GM23338 (cell line): Measurements from ENCODE around the gene CCDC169.

Experiments used
- CREB1 ChIP-seq: fragments of 250-450 bp; sonication (Bioruptor Pico); IDR thresholded peaks from 2 replicates; pipeline ENCODE4 v1.5.0; 2020; ENCODE audit warnings: low read depth, mild to moderate bottlenecking, moderate library complexity
- ETS1 ChIP-seq: IDR thresholded peaks from 2 replicates; pipeline ENCODE4 v1.6.1; 2016; ENCODE audit warnings: antibody characterized with exemption
- EZH2 ChIP-seq: fragments of 200-600 bp; sonication (generic); IDR thresholded peaks from one replicate; pipeline ENCODE4 v1.8.0; 2017; ENCODE audit warnings: antibody characterized with exemption, mild to moderate bottlenecking, low read depth; ENCODE audit not compliant: unreplicated experiment
- EZH2phosphoT487 ChIP-seq: fragments of 200-600 bp; sonication (generic); IDR thresholded peaks from one replicate; pipeline ENCODE4 v1.8.1; 2018; ENCODE audit warnings: antibody characterized with exemption; ENCODE audit not compliant: unreplicated experiment
- JUNB ChIP-seq: IDR thresholded peaks from one replicate; pipeline ENCODE4 v1.6.1; 2016; ENCODE audit warnings: antibody characterized with exemption; ENCODE audit not compliant: unreplicated experiment
- POLR2AphosphoS5 ChIP-seq: IDR thresholded peaks from 2 replicates; pipeline ENCODE4 v1.6.1; 2016; ENCODE audit warnings: antibody characterized with exemption, low read depth
- REST ChIP-seq: IDR thresholded peaks from one replicate; pipeline ENCODE4 v1.6.1; 2018; ENCODE audit warnings: antibody characterized with exemption; ENCODE audit not compliant: unreplicated experiment
- ZNF114 ChIP-seq: fragments of 250-450 bp; sonication (Bioruptor Pico); IDR thresholded peaks from 2 replicates; pipeline ENCODE4 v1.5.0; 2020; ENCODE audit warnings: mild to moderate bottlenecking, moderate library complexity
- ZNF331 ChIP-seq: fragments of 250-450 bp; sonication (Bioruptor Pico); IDR thresholded peaks from 2 replicates; pipeline ENCODE4 v1.5.0; 2020; ENCODE audit warnings: low read depth, mild to moderate bottlenecking, moderate library complexity
- TF ChIP-seq, protein P1 (sequence below), 2 experiments: fragments of 200-600 bp in 1 of 2; sonication (generic) in 1 of 2; conservative IDR thresholded peaks; 2 replicates each; pipeline versions ENCODE4 v1.5.1 to v1.6.1; 2016 to 2017; ENCODE audit warnings: antibody characterized with exemption in 2 of 2, low read depth in 2 of 2, mild to moderate bottlenecking in 2 of 2, moderate library complexity in 1 of 2
- TF ChIP-seq, protein P2 (sequence below): fragments of 250-450 bp; sonication (Bioruptor Pico); IDR thresholded peaks from 2 replicates; pipeline ENCODE4 v1.5.0; 2020; ENCODE audit warnings: mild to moderate bottlenecking, moderate library complexity

DNA sequence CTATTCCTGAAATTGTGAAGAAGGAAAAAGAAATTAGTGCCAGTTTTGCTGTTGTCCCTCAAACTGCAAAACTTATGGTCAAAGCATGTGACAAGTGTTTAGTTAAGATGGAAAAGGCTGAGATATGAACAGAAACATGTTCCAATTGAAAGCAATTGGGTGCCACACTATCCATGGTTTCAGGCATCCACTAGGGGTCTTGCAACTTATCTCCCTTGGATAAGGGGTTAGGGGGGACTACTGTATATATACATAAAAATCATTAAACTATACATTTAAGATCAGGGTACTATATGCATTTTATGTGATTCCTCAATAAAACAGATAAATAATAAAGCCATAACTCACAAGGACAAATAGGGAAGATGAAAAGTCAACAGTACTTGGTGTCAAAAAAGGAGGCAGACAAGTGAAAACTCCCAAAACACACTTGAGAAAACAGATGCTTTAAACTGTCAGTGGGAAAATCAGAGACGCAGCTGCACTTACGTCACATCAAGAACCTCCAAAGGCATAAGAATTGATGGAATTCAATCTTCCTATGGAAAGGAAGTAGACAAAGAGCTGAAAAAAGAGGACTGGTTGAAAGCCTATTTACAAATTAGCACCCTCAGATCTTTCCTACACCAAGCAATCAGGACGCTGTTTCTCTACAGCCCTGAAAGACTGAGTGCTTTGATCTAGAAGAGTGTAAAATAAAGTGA, 40.5 kb upstream of the CCDC169 start:
- TF ChIP-seq CREB1 (CRISPR knock-in tag) = no peak
- no peak for TF ChIP-seq POLR2AphosphoS5
- TF ChIP-seq EZH2 = no peak
- TF ChIP-seq, protein P1, sequence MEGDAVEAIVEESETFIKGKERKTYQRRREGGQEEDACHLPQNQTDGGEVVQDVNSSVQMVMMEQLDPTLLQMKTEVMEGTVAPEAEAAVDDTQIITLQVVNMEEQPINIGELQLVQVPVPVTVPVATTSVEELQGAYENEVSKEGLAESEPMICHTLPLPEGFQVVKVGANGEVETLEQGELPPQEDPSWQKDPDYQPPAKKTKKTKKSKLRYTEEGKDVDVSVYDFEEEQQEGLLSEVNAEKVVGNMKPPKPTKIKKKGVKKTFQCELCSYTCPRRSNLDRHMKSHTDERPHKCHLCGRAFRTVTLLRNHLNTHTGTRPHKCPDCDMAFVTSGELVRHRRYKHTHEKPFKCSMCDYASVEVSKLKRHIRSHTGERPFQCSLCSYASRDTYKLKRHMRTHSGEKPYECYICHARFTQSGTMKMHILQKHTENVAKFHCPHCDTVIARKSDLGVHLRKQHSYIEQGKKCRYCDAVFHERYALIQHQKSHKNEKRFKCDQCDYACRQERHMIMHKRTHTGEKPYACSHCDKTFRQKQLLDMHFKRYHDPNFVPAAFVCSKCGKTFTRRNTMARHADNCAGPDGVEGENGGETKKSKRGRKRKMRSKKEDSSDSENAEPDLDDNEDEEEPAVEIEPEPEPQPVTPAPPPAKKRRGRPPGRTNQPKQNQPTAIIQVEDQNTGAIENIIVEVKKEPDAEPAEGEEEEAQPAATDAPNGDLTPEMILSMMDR (conservative IDR thresholded peaks at IDR 0.05; ENCODE audit: low read depth in 2 of 2) = peak; percentile 18 to 51; a peak in 3 of 4 replicates
- TF ChIP-seq, protein P2, sequence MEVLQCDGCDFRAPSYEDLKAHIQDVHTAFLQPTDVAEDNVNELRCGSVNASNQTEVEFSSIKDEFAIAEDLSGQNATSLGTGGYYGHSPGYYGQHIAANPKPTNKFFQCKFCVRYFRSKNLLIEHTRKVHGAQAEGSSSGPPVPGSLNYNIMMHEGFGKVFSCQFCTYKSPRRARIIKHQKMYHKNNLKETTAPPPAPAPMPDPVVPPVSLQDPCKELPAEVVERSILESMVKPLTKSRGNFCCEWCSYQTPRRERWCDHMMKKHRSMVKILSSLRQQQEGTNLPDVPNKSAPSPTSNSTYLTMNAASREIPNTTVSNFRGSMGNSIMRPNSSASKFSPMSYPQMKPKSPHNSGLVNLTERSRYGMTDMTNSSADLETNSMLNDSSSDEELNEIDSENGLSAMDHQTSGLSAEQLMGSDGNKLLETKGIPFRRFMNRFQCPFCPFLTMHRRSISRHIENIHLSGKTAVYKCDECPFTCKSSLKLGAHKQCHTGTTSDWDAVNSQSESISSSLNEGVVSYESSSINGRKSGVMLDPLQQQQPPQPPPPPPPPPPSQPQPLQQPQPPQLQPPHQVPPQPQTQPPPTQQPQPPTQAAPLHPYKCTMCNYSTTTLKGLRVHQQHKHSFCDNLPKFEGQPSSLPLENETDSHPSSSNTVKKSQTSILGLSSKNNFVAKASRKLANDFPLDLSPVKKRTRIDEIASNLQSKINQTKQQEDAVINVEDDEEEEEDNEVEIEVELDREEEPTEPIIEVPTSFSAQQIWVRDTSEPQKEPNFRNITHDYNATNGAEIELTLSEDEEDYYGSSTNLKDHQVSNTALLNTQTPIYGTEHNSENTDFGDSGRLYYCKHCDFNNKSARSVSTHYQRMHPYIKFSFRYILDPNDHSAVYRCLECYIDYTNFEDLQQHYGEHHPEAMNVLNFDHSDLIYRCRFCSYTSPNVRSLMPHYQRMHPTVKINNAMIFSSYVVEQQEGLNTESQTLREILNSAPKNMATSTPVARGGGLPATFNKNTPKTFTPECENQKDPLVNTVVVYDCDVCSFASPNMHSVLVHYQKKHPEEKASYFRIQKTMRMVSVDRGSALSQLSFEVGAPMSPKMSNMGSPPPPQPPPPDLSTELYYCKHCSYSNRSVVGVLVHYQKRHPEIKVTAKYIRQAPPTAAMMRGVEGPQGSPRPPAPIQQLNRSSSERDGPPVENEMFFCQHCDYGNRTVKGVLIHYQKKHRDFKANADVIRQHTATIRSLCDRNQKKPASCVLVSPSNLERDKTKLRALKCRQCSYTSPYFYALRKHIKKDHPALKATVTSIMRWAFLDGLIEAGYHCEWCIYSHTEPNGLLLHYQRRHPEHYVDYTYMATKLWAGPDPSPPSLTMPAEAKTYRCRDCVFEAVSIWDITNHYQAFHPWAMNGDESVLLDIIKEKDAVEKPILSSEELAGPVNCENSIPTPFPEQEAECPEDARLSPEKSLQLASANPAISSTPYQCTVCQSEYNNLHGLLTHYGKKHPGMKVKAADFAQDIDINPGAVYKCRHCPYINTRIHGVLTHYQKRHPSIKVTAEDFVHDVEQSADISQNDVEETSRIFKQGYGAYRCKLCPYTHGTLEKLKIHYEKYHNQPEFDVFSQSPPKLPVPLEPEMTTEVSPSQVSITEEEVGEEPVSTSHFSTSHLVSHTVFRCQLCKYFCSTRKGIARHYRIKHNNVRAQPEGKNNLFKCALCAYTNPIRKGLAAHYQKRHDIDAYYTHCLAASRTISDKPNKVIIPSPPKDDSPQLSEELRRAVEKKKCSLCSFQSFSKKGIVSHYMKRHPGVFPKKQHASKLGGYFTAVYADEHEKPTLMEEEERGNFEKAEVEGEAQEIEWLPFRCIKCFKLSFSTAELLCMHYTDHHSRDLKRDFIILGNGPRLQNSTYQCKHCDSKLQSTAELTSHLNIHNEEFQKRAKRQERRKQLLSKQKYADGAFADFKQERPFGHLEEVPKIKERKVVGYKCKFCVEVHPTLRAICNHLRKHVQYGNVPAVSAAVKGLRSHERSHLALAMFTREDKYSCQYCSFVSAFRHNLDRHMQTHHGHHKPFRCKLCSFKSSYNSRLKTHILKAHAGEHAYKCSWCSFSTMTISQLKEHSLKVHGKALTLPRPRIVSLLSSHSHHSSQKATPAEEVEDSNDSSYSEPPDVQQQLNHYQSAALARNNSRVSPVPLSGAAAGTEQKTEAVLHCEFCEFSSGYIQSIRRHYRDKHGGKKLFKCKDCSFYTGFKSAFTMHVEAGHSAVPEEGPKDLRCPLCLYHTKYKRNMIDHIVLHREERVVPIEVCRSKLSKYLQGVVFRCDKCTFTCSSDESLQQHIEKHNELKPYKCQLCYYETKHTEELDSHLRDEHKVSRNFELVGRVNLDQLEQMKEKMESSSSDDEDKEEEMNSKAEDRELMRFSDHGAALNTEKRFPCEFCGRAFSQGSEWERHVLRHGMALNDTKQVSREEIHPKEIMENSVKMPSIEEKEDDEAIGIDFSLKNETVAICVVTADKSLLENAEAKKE = no peak
- no peak for TF ChIP-seq REST
- no peak for TF ChIP-seq ETS1
- no peak for TF ChIP-seq EZH2phosphoT487
- TF ChIP-seq ZNF114 (CRISPR knock-in tag) = no peak
- TF ChIP-seq JUNB = no peak
- no peak for TF ChIP-seq ZNF331 (CRISPR knock-in tag)
